ENCODE data around the gene ABCA1. TPM values are rescaled to one million over a fixed set of nuclear protein-coding genes. Genes with fewer than 3 reads are reported as not detected.

Gene ABCA1
- total RNA-seq, 6 experiments from 2014 or later = 9.1 to 16.5 (median 9.4) TPM

DNA sequence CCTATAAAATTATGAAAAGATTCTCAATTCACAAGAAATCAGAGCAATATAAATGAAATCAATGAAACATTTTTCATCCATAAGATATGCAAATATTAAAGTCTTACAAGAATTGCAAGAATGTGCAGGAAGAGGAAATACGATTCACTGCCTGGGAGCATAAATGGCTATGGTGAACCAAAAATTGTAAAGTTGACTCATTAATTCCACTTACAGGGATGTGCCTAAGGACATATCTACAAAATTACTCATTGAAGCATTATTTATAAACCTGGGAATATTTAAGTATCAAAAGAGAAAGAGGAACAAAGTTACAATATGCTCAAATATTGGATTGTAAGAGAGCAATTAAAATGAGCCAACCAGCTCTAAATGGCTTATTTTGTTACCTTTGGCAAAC is 187.3 kb downstream of the ABCA1 start:
- Mint-ChIP-seq H3K27ac (peak overlapping the region; percentile 61), H3K36me3 (ENCODE audit: low read depth) (no peaks in the 10 kb centered on the region), H3K27me3 (ENCODE audit: insufficient read depth) (no peaks in the 10 kb centered on the region; the same call in 1 of the 2 replicates), H3K4me3 (peak overlapping the region; percentile 60), H3K4me1 (ENCODE audit: low read depth) (peaks cover 40% of the 10 kb centered on the region), H3K9me3 (no peaks in the 10 kb centered on the region)
- no peak for TF ChIP-seq CTCF (IDR thresholded peaks at IDR 0.05)
- peak; percentile 59 for DNase-seq

DNA sequence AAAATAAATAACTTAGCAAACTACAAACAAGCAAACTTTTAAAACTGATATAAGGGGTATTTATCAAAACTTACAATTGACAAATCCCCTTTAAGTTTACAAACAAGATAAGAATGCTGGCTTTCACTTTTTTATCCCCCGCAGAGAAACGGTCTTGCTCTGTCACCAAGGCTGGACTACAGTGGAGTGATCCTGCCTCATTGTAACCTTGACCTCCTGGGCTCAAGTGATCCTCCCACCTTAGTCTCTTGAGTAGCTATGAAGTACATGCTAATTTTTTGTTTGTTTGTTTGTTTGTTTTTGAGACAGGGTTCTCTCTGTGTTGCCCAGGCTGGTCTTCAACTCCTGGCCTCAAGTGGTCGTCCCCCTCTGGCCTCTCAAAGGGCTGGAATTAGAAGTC is 189.5 kb downstream of the ABCA1 start:
- Mint-ChIP-seq H3K4me3 (no peak overlapping the region), H3K9me3 (no peaks in the 10 kb centered on the region), H3K36me3 (ENCODE audit: low read depth) (no peaks in the 10 kb centered on the region), H3K27ac (no peak overlapping the region), H3K4me1 (ENCODE audit: low read depth) (peaks cover 40% of the 10 kb centered on the region), H3K27me3 (ENCODE audit: insufficient read depth) (no peaks in the 10 kb centered on the region; the same call in 1 of the 2 replicates)
- DNase-seq = no peak
- TF ChIP-seq CTCF (IDR thresholded peaks at IDR 0.05) = no peak

Other genes with a start within 250 kb of the ABCA1 start
- gene OR13D1, start 233.6 kb downstream of the ABCA1 start, total RNA-seq (2021; fragmentation: NEBNext Ultra II Directional; extraction: Animal tissue kit (Norgen Biotek cat#: 25700)) = not detected
- 10 to 100 TPM; 11.5 to 17.0 (median 14.6) TPM for gene NIPSNAP3A, start 180.5 kb downstream of the ABCA1 start, total RNA-seq (2021; fragmentation: NEBNext Ultra II Directional; extraction: Animal tissue kit (Norgen Biotek cat#: 25700))
- under 1 TPM; 0.19 to 0.68 (median 0.40) TPM for gene NIPSNAP3B, start 164.0 kb downstream of the ABCA1 start, total RNA-seq (2021; fragmentation: NEBNext Ultra II Directional; extraction: Animal tissue kit (Norgen Biotek cat#: 25700))